CD4-positive, alpha-beta T cell treated with Interferon alpha-2 for 1 hour (primary cell): ENCODE results near the gene SCNN1A.

Experiments
- DNase-seq, 2 donors: peaks; one replicate each; pipeline ENCODE4 v3.0.0-alpha.2; 2020 to 2022

SCNN1A gene

DNA sequence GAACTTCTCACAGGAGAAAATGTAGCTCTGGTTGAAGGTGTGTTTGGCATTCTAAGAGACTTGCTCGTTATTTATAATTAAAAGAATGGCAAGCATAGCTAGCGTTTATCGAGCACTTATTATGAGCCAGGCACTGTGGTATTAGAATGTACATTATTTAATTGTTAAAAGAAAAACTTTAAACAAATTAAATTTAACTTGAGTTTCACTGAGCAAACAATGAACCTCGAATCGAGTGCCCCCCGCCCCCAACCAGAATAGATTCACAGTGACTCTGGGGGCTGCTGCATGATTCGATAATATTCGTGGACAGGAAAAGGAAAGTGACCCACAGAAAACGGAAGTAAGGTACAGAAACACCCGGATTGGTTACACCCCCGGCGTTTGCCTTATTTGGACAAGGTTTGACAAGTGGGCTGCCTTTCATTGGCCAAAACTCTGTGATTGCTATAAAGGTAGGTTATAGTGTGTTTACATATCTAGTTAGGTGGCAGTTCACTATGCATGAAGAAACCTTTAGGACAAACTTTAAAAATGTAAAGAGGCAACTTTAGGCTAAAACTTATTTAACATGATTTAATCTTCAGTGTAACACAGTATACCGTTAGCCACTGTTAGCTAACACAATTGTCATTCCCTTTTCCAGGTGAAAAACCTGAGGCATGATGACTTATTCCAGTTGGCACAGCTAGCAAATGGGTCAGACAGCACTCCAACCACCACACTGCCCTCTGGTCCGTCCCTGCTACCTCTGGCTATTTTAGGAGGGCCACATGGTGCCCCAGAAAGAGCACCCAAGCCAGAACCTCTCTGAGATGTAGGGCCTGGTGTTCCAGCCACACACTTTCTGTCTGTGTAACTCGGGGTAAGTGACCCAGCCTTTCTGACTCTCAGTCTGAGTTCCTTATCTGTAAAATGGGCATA, 7.1 kb downstream of the SCNN1A start:
- DNase-seq = peak; percentile 31 to 53

DNA sequence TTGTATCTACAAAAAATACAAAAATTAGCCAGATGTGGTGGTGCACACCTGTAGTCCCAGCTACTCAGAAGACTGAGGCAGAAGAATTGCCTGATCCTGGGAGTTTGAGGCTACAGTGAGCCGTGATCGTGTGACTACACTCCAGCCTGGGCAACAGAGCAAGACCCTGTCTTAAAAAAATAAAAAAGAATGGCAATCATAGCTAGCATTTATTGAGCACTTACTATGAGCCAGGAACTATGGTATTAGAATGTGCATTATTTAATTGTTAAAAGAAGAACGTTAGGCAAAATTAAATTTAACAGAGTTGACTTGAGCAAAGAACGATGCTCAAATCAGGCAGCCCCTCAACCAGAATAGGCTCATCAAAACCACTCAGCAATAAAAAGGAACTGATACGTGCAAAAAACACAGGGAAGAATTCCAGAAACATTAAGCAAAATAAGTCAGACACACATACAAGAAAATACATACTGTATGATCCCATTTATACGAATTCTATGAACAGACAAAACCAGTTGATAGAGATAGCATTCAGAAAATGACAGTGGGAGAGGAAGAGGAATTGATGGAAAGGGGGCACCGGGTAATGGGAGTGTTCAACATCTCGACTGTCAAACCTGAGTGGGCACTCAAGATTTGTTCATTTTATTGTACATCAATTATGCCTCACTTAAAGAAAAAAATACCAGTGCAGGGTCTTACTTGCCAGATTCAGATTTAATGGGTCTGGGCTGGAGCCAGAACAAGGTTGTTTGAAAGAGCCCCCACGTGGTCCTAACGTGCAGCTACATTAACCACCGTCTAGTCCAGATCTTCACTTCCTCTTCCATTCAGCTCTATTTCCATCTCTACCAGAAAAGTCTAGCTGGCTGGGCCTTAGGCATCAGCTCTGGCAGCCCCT, 8.0 kb downstream of the SCNN1A start:
- DNase-seq = peak; percentile 56 to 65

DNA sequence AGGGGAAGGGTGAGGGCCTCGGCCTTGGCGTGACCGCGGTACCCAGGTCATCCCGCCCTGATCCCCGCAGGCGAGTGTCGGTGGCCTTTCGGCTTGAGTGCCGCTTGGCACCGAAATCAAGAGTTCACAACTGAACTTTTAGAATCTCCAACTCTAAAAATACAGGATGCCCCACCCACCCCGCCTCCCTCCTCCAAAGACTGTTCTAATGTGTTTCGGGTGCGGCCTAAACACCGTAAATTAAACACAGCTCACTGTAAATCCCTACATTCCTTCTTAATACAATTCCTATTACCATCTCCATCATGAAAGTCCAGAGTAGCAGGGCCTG, 11.4 kb downstream of the SCNN1A start:
- peak in 1 of 2 donors; percentile 23 for DNase-seq

DNA sequence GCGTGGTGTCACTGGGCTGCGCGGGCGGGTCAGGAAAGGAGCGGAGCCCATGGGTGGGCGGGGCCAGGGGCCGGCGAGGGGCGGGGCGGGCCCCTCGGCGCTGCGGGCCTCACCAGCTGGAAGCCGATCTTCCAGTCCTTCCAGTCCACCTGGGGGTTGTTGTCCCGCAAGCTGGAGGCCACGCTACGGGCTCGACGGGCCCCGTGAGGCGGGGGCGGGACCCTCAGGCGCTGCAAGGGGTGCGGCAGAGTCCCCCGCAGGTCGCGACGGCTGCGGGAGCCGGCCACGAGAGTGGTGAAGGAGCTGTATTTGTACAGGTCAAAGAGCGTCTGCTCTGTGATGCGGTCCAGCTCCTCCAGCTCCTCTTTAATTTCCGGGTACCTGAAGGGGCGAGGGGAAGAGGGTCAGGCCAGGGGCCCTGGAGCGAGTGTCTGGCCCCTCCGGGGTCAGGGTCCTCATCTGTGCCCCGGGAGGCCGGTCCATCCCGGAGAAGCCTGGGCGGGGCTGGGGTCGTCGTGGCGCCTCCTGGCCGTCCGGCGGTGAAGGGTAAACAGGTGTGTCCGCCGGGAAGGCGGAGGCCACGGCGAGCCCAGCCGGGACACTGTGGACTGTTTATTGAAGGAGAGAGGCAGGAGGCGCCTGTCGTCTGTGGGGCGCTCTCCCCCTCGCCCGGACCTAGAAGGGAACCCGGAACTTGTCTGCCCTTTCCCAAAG, 11.9 kb downstream of the SCNN1A start:
- peak; percentile 65 to 76 for DNase-seq

DNA sequence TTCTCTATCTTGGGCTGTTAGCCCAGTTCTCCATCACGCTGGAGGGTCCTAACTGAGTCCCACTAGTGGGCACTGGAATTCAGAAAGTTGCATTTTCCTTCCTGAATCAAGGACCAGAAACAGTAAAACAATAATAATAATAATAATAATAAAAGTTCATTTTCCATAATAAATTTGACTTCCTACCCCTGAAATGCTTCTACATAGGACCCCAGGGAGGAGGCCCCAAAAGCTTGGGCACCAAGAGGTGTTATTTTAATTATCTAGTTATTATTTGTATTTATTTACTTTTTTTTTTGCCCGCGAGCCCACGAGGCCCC, 12.4 kb downstream of the SCNN1A start:
- no peak for DNase-seq

DNA sequence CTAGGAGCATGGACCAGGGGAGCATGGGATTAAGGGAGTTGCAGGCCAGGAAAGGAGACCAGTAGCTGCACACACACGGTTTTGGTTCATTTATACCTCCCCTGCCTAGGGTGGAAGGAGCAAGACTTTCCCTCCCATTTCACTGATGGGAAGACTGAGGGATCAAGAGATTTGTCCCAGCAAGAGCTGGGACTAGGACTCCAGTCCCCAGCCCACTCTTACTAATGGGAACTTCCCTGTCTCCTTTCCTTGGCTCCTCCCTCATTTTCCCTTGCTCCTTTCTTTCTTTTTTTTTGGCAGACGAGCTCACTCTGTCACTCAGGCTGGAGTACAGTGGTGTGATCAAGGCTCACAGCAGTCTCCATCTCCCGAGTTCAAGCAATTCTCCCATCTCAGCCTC, 13.0 kb downstream of the SCNN1A start:
- no peak for DNase-seq

DNA sequence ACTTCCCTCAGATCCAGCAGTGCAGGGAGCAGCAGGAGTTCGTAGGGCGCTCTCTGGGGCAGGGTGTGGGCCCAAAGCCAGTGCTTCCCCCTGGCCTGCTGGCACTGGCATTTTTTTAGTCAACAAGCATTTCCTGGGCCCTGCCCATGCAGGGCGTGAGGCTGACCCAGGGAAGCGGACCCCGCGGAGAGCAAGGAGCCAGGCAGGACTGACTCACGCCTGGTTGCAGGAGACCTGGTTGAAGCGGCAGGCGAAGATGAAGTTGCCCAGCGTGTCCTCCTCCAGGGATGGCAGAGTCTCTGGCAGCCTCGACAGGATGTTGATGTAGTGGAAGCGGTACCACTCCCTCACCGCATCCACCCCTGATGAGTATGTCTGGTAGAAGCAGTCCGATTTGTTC, 13.5 kb downstream of the SCNN1A start:
- DNase-seq = peak in 1 of 2 donors; percentile 52

DNA sequence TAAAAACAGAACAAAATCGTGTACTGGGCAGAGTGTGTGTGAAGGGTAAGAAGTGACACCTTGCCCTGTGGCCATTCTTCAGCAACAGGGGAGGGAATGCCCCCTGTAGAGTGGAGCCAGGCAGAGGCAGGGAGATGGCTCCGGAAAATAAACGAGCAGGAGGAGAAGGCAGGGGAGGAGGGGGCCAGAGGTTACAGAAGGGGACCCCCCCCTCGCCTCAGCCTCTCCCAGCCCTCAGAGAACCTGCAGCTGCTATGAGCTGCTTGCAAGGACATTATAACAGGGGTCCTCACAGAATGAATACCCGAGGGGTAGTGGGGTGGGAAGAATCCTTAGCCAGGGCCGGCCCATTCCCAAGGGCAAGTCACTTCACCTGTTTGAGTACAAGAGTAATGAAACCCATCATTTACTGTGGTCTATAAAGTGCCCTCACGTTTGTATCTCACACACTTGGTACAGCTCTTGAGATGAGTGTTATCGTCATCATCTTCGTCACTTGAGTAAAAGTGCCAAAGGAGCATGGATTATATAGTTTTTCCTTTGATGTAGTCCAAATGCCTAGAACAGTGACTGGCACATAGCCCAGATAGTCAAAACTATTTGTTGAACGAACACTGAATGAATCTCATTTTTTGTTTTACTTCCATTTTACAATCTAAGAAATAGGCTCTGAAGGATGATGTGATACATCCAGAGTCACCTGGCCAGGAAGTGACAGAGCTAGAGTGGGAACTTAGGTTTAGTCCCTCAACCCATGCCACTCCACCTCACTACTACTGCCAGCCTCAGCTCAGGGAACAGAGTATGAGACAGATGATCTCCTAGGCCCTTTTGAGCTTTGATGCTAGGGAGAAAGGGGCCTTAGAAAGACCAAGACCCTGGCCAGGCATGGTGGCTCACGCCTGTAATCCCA, 14.5 kb downstream of the SCNN1A start:
- no peak for DNase-seq

DNA sequence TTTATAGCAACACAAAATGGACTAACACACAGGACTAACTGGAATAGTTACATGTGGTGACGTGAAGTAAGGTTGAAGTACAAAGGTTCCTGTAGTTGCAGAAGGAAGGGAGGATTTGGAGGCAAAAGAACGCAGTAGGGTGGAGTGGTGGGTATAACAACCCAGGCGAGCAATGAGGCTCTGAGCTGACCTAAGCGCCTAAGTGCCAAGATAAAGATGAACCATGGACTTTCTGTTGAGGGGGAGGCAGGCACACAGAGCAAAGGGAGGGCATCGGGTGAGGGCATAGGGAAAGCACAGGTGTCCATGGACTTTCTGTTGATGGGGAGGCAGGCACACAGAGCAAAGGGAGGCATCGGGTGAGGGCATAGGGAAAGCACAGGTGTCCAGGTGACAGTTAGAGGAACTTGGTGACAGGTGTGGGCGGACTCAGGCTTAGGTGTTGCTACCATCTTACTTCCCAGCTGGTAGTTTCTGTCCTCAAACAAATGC, 15.2 kb downstream of the SCNN1A start:
- no peak for DNase-seq

DNA sequence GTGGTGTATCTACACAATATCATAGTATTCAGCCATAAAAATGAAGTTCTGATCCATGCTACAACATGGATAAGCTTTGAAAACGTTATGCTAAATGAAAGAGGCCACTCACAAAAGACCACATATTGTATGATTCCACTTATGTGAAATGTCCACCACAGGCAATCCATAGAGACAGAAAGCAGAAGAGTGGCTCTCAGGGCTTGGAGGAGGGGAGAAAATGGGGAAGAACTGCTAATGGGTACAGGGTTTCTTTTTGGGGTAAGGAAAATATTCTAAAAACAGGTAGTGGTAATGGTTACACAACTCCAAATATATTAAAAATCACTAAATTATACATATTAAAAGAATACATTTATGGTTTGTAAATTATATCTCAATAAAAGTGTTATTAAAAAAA, 16.5 kb downstream of the SCNN1A start:
- no peak for DNase-seq

DNA sequence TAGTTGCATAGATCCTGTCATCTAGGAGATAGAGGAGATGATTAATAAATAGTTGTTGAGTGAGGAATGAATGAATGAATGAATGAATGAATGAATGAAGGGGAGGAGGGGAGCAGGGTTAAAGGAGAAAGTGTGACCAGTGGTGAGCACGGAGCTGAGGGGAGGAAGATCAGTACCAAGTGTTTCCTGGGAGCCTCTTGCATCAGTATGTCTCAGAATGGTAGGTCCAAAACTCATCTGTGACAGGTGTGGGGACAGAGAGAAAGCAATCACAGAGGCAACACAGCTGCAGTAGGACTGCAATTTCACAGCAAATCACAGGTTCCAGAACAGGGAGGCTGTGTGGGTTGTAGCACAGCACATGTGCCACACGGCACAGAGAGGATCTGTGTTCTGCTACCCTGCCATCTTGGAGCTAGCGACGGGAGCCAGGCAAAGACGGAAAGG, 19.0 kb downstream of the SCNN1A start:
- no peak for DNase-seq

DNA sequence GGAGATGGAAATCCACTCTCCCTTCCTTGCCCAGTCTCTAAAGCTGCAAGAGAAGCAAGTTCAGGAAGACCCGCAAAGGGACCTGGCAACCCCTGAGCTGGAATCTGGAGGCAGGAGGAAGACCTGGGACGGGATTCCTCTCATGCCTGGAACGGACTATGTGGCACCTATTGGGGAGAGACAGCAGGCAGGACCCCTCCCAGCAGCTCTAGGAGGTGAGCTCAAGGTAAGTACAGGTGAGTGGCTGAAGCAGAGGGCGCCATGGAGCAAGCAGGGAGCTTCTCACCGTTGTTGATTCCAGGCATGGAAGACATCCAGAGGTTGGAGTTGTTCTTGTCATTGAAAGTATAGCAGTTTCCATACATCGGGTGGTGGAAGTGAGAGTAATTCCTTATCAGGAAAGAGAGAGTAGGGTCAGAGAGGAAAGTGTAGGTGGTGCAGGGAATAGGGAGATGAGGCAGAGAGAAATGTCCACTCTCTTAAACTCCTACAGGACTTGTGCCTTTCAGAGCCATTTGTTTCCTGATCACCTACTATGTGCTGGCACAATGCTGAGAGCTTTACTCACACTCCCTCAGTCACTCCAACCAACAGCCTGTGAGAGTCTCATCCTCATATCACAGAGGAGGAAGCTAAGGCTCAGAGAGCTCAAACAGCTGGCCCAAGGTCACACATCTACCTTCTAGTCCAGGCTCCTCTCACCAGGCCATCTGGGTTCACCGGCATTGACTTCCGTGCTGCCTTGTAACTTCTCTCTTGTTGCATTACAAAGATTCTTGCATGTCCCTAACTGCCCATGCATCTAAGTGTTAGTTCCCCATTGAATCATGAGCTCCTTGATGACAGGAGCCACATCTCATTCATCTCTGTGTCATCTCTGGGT, 19.6 kb downstream of the SCNN1A start:
- peak in 1 of 2 donors; percentile 42 for DNase-seq

DNA sequence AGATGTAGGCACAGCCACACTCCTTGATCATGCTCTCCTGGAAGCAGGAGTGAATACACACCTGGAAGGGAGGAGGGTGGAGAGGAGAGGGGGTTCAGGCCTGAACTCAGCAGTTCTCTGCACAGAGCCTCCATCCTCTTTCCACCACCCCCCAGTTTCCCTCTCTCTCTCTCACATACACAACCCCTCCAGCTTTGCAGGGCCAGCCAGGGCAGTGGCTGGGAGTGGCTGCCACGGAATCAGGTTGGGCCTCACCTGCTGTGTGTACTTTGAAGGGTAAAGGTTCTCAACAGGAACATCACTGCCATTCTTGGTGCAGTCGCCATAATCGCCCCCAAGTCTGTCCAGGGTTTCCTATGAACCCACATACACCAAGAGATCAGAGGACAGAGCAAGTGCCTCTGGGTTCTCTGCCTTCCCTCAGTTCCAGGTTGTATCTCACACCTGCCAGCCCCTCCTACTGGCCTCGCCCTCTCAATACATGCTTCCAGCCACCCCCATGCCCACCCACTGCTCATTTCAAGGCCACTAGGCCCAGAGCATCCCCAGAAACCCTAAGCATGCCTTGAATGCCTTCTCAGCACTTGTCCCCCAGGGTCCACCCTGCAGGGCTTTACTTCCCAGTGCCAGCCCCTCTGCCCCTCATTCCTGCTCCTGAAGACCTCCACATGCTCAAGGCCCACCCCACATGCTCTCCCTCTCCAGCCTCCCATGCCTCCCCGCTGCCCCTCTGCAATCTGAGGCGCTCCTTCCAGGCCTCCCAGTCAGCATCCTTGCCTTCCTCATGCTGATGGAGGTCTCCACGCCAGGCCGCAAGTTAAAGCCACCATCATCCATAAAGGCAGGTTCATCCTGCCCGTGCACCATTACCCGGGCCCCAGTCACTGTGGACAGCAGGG, 20.6 kb downstream of the SCNN1A start:
- no peak for DNase-seq

DNA sequence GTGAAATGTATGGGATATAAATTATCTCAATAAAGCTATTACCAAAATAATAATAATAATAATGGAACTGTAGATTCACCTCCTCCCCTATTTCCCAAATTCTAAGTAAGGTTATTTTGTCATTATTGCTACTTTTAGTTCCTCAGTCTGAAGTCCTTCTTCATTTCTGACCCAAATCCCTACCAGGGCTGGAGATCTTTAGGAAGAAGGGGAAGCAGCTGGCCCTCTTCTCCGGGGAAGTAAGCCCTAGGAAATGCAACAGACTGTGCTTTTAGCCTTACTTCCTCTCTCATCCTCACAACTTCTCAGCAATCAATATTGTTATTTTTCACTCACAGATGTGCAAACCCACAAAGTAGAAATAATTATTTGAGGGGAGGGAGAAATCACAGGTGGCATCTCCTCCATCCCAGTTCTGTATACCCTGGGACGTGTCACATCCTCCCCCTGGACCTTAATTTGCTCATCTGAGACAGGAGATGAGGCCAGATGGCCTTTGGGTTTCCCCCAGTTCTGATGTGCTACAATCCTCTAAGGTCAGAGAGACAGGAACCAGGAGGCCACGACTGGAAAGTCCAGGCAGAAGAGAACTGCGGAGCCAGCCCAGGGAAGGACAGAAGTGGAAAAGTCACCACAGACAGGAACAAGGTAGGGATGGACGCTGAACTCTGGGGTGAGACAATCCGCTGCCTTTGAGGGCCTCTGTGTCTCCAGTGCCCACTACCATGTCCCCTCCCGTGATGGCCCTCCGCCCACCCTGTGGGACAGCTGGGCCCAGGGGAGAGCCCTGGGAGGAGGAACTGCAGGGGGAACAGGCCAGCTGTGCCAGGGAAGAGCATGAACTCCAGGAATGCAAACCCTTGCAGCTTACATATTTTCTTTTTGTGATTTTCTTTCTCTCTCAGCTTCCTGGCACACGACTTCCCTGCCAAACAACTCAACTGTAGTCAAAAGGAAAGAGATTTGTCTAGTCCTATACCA, 22.9 kb downstream of the SCNN1A start:
- DNase-seq = no peak

DNA sequence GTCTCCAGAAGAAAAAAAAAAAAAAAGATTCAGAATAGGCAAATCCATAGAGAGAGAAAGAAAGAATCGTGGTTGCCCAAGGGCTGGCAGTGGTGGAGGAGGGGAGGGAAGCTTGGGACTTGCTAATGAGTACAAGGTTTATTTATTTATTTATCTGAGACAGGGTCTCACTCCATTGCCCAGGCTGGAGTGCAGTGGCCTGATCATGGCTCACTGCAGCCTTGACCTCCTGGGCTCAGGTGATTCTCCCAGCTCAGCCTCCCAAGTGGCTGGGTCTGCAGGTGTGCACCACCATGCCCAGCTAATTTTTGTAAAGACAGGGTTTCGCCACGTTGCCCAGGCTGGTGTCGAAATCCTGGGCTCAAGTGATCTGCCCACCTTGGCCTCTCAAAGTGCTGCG, 23.7 kb downstream of the SCNN1A start:
- DNase-seq = no peak

DNA sequence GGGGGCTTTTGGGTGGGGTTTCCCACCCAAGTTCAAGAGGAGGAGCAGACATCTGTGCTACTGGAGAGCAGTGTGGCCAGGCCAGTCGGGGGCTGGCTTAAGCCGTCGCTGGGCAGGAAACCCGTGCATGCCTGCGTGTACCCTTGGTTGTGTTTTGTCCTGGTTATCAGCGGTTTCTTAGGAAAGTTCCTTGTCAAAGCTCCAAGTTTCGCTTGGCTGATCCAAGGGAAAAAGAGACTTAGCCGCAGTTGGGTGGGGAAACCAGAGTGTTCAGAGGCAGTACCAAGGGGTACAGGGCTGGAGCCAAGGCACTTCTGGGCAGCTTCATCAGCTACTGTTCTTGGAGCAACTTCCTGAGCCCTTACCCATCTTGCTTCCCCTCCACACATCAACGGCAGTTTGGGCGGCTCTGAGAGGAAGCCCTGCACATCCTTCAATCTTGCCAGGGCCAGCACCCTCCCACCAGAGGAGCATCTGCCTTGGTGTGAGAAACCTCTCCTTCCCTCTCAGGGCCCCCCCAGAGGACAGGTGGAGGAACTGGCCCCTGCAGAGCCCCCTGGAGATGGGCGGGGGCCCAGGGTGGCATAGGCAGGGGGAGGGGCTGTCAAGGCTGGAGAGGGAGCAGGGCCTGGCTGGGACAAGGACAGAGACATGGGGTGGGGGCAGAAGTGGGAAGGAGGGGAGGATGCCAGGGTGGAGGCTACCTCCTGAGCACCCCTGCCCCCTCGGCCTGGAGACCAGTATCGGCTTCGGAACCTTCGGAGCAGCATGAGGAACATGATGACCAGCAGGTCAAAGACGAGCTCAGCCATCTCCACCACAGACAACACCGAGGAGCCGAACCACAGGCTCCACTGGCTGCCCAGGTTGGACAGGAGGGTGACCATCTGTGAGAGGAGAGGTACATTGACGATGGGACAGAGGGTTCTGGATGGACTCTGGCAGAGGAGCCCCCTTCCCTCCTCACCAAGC, 27.7 kb downstream of the SCNN1A start:
- DNase-seq = no peak

DNA sequence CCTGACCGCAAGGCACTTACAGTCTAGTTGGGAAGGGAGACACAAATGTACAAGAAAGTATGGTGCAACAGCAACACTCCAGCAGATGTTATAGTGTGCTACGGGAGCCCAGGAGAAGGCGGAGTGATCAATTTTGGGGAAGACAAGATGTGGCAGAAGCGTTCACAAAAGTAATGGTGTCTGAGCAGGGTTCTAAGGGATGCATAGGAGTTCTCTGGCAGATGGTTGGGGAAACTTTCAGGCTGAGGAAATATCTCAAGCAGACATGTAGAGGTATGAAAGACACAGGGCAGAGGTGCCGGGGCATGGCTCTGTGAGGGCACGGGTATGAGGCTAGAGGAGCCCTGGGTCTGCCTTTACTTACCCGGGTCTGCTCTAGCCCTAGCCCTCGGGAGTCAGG, 28.4 kb downstream of the SCNN1A start:
- DNase-seq = no peak
